GM12878 (cell line): ENCODE measurements around the gene GLT1D1. TPM values are rescaled to one million over a fixed set of nuclear protein-coding genes. Genes with fewer than 3 reads are reported as not detected.

Experiments used
- ATAC-seq: fragments of 200-7000 bp; cut with Tn5 transposase; 3 replicates; pipeline ENCODE4 v1.9.1; 2020; ENCODE audit warnings: mild to moderate bottlenecking, moderate library complexity
- BruUV-seq: library from RNA; stranded (reverse); fragments of 400-500 nt; replicated peaks from 2 replicates; lab custom pipeline; 2021; lab: Mats Ljungman, UMichigan
- CTCF ChIA-PET: fragments of 300-600 bp; sonication (Branson Sonifier 250); formaldehyde crosslinking; extraction: SDS; loops from one replicate; lab custom pipeline; 2021; ENCODE audit warnings: inconsistent platforms; lab: Yijun Ruan, JAX
- POLR2A ChIA-PET: fragments of 350-600 bp; formaldehyde crosslinking; extraction: SDS; loops from one replicate; lab custom pipeline; 2021; ENCODE audit warnings: inconsistent platforms; lab: Charles Lee
- RAD21 ChIA-PET: fragments of 300-600 bp; sonication (Branson Sonifier 250); formaldehyde crosslinking; loops from one replicate; lab custom pipeline; 2023; ENCODE audit warnings: antibody characterized with exemption; ENCODE audit not compliant: unreplicated experiment; lab: Charles Lee
- SMC1A ChIA-PET: fragments of 300-600 bp; sonication (Branson Sonifier 250); formaldehyde crosslinking; loops from one replicate; lab custom pipeline; 2023; ENCODE audit not compliant: unreplicated experiment, uncharacterized antibody; lab: Charles Lee
- DNase-seq: peaks from one replicate; pipeline ENCODE4 v3.0.0-alpha.2; 2011; ENCODE audit warnings: low read depth, low spot score
- FAIRE-seq: peaks from 3 replicates; lab custom pipeline; 2011; peaks lifted over from hg19 to GRCh38; lab: Jason Lieb, UNC
- H2AFZ ChIP-seq: 2 replicates; pipeline ENCODE4 v1.6.0; 2011; ENCODE audit warnings: low read depth, low read length, control low read depth; ENCODE audit not compliant: control insufficient read depth
- H3K27ac ChIP-seq: 2 replicates; pipeline ENCODE4 v1.5.1; 2011; ENCODE audit warnings: control low read depth; ENCODE audit not compliant: control insufficient read depth, insufficient read depth
- H3K27me3 ChIP-seq, 2 experiments: replicated peaks in 1 of 2; 2 replicates each; pipeline versions ENCODE4 v1.6.0 to v1.6.1; 2011; ENCODE audit warnings: low read length in 1 of 2; ENCODE audit not compliant: control insufficient read depth in 2 of 2, insufficient read depth in 2 of 2
- H3K36me3 ChIP-seq, 2 experiments: 2 replicates each; pipeline ENCODE4 v1.5.1; 2011; ENCODE audit warnings: low read length in 1 of 2; ENCODE audit not compliant: control insufficient read depth in 2 of 2, insufficient read depth in 2 of 2
- H3K4me1 ChIP-seq: 2 replicates; pipeline ENCODE4 v1.6.1; 2011; ENCODE audit warnings: mild to moderate bottlenecking, low read length, moderate library complexity, mixed read lengths; ENCODE audit not compliant: control insufficient read depth, insufficient read depth
- H3K4me2 ChIP-seq: 2 replicates; pipeline ENCODE4 v1.6.0; 2011; ENCODE audit warnings: control low read depth; ENCODE audit not compliant: control insufficient read depth, insufficient read depth
- H3K4me3 ChIP-seq: fragments of 200-600 bp; sonication (generic); 2 replicates; pipeline ENCODE4 v1.5.1; 2016
- H3K79me2 ChIP-seq: 2 replicates; pipeline ENCODE4 v1.6.0; 2011; ENCODE audit warnings: low read length; ENCODE audit not compliant: control insufficient read depth, insufficient read depth
- H3K9ac ChIP-seq: 2 replicates; pipeline ENCODE4 v1.8.0; 2011; ENCODE audit warnings: low read length, control low read depth, mixed read lengths; ENCODE audit not compliant: control insufficient read depth, insufficient read depth
- H3K9me3 ChIP-seq: replicated peaks from 3 replicates; pipeline ENCODE4 v1.5.1; 2011; ENCODE audit warnings: mild to moderate bottlenecking, low read length; ENCODE audit not compliant: control insufficient read depth, insufficient read depth
- H4K20me1 ChIP-seq: 2 replicates; pipeline ENCODE4 v1.6.0; 2011; ENCODE audit not compliant: control insufficient read depth, insufficient read depth
- IKZF1 ChIP-seq: fragments of 450-650 bp; conservative IDR thresholded peaks from 2 replicates; pipeline ENCODE4 v1.6.1; 2017; ENCODE audit warnings: antibody characterized with exemption, mild to moderate bottlenecking
- MLLT1 ChIP-seq: fragments of 450-650 bp; IDR thresholded peaks from 2 replicates; pipeline ENCODE4 v1.6.1; 2016; ENCODE audit warnings: mild to moderate bottlenecking
- NKRF ChIP-seq: fragments of 450-650 bp; conservative IDR thresholded peaks from 2 replicates; pipeline ENCODE4 v1.6.1; 2017; ENCODE audit warnings: mild to moderate bottlenecking, moderate library complexity
- RELA ChIP-seq: fragments of 450-650 bp; IDR thresholded peaks from 2 replicates; pipeline ENCODE4 v1.8.0; 2014; ENCODE audit warnings: borderline replicate concordance; ENCODE audit not compliant: partially characterized antibody
- SMARCA5 ChIP-seq: fragments of 450-650 bp; IDR thresholded peaks from 2 replicates; pipeline ENCODE4 v1.6.1; 2017; ENCODE audit warnings: mild to moderate bottlenecking
- YY1 ChIP-seq: IDR thresholded peaks from 2 replicates; pipeline ENCODE4 v1.6.1; 2011; ENCODE audit warnings: low read depth, mild to moderate bottlenecking, low read length
- WGBS: methylation state at CpG from one replicate; pipeline ENCODE4 v1.1.6; 2016; ENCODE audit warnings: low lambda C conversion rate; ENCODE audit not compliant: insufficient replicate concordance, insufficient coverage; ENCODE audit errors: missing lambda C conversion rate; 5-methylcytosine and 5-hydroxymethylcytosine counted together
- in situ Hi-C: fragments of 300-500 bp; cut with MboI; formaldehyde crosslinking; loops from 9 replicates; pipeline ENCODE4 v1.14.3; 2018; ENCODE audit warnings: mixed read lengths
- intact Hi-C: fragments of 100-400 bp; cut with micrococcal nuclease; formaldehyde crosslinking; loops from one replicate; pipeline ENCODE4 v1.14.2; 2022; ENCODE audit not compliant: unreplicated experiment
- polyA plus RNA-seq, 11 experiments: library from polyadenylated mRNA; depleted of rRNA in 4 of 11; unstranded in 6 of 11; stranded (reverse) in 5 of 11; fragments of >200 nt; fragmentation: Nextera tagmentation in 4 of 11; fragmentation: Illumina TruSeq in 1 of 11; extraction: Ambion mirVana in 4 of 11; extraction: Trizol in 1 of 11; gene quantifications; 1 replicate in 1 of 11; 2 replicates in 10 of 11; pipeline versions ENCODE4 v1.2.1 to v1.2.3, GENCODE V29; 2011 to 2016; ENCODE audit warnings: inconsistent platforms in 2 of 11, missing spikeins in 2 of 11, low read depth in 1 of 11
- total RNA-seq, 4 experiments: library from RNA; depleted of rRNA in 3 of 4; stranded (reverse); fragments of >200 nt in 3 of 4; fragmentation: Illumina TruSeq in 1 of 4; extraction: Trizol in 1 of 4; gene quantifications; 2 replicates each; pipeline versions ENCODE4 v1.2.1 to v1.2.3, GENCODE V29; 2013 to 2021

The GLT1D1 gene
- total and polyA plus RNA-seq, 10 of the 15 experiments (the other 5 are each of a cell fraction or from before 2014, with no cell fraction given): 0.42 to 62.8 (median 3.0) TPM

GRCh38 chr12:128856791-128857078, 3.5 kb downstream of the GLT1D1 start:
- intact Hi-C loops: loop anchor here (1.0 to 2.0 kb wide), 3 partner anchors 26 to 58 kb away; no protein-coding TSS in a partner anchor
- Histone ChIP-seq H3K4me1 (peaks cover 11% of the 10 kb centered on the region; the same call in 1 of the 2 replicates), H3K79me2 (no peaks in the 10 kb centered on the region; the same call in 1 of the 2 replicates), H2AFZ (no peak overlapping the region), H3K36me3 (no peaks in the 10 kb centered on the region; a peak in 1 of 4 replicates), H4K20me1 (no peaks in the 10 kb centered on the region), H3K4me3 (no peak overlapping the region), H3K4me2 (no peak overlapping the region), H3K27me3 (no peaks in the 10 kb centered on the region), H3K9me3 (no peaks in the 10 kb centered on the region; the same call in 2 of the 3 replicates), H3K9ac (no peak overlapping the region), H3K27ac (no peak overlapping the region)
- SMC1A ChIA-PET: interaction anchor here (0.7 to 4.4 kb wide), 21 partner anchors 8 to 157 kb away, joined by 3 to 19 read pairs (median 4); no protein-coding TSS in a partner anchor
- CTCF ChIA-PET: interaction anchor here (0.9 to 2.4 kb wide), 15 partner anchors 16 to 112 kb away, joined by 3 to 12 read pairs (median 4); no protein-coding TSS in a partner anchor
- RAD21 ChIA-PET: interaction anchor here (1.0 to 3.4 kb wide), 11 partner anchors 16 to 113 kb away, joined by 3 to 16 read pairs (median 6); partner anchors contain the start of gene SLC15A4
- DNase-seq (no peak), FAIRE-seq (no peak), ATAC-seq (peak; percentile 47)
- in situ Hi-C loops: no loop called here
- 55% methylated on average over 7 of the region's 7 CpGs for WGBS
- BruUV-seq: TSS peak; percentile 39
- POLR2A ChIA-PET: interaction anchor here (1.0 to 2.9 kb wide), 7 partner anchors 12 to 69 kb away, joined by 3 to 15 read pairs (median 6); partner anchors contain the start of gene SLC15A4
- TF ChIP-seq RELA (no peak), MLLT1 (peak; percentile 62; the same call in 1 of the 2 replicates), NKRF (no peak), SMARCA5 (peak; percentile 56), IKZF1 (0 out of 2 replicates have a peak, but pooled peaks have one; percentile 1), YY1 (peak; percentile 86)
